ENCODE measurements around the gene TSPAN13.

The TSPAN13 gene

GRCh38 chr7:16753102-16753931 lies at the start of gene TSPAN13:
Gene TSPAN13 (plus strand): TSS chr7:16753755. CDS start chr7:16753968, 213 bp downstream.
- DNase-seq, result peak; percentile 39 to 52

- DNase-seq, result no peak
Observed at GRCh38 chr7:16708511-16708910, 45.0 kb upstream of the TSPAN13 start.

GRCh38 chr7:16708980-16709379 lies 44.6 kb upstream of the TSPAN13 start:
- DNase-seq, result no peak

GRCh38 chr7:16710651-16711050 lies 42.9 kb upstream of the TSPAN13 start:
- no peak for DNase-seq

- no peak for DNase-seq
Observed at GRCh38 chr7:16711730-16712129, 41.8 kb upstream of the TSPAN13 start.

GRCh38 chr7:16712916-16713315 lies 40.6 kb upstream of the TSPAN13 start:
- no peak for DNase-seq

- no peak for DNase-seq
Observed at GRCh38 chr7:16715928-16716327, 37.6 kb upstream of the TSPAN13 start.

GRCh38 chr7:16718111-16718656 lies 35.4 kb upstream of the TSPAN13 start:
- no peak for DNase-seq

- DNase-seq, result no peak
Observed at GRCh38 chr7:16719699-16720098, 33.9 kb upstream of the TSPAN13 start.

- DNase-seq, result peak in 1 of 2 experiments; percentile 19
Observed at GRCh38 chr7:16721541-16721940, 32.0 kb upstream of the TSPAN13 start.

GRCh38 chr7:16724344-16724743 lies 29.2 kb upstream of the TSPAN13 start:
- no peak for DNase-seq

GRCh38 chr7:16726189-16726588 lies 27.4 kb upstream of the TSPAN13 start:
- DNase-seq, result no peak

- no peak for DNase-seq
Observed at GRCh38 chr7:16727736-16728135, 25.8 kb upstream of the TSPAN13 start.

- no peak for DNase-seq
Observed at GRCh38 chr7:16728811-16729210, 24.7 kb upstream of the TSPAN13 start.

GRCh38 chr7:16729541-16729940 lies 24.0 kb upstream of the TSPAN13 start:
- DNase-seq, result no peak

- DNase-seq, result no peak
Observed at GRCh38 chr7:16730937-16731336, 22.6 kb upstream of the TSPAN13 start.

GRCh38 chr7:16732828-16733227 lies 20.7 kb upstream of the TSPAN13 start:
- DNase-seq, result no peak

- no peak for DNase-seq
Observed at GRCh38 chr7:16734148-16734726, 19.3 kb upstream of the TSPAN13 start.

GRCh38 chr7:16735020-16735419 lies 18.5 kb upstream of the TSPAN13 start:
- no peak for DNase-seq

- no peak for DNase-seq
Observed at GRCh38 chr7:16738011-16738688, 15.4 kb upstream of the TSPAN13 start.

GRCh38 chr7:16739863-16740622 lies 13.5 kb upstream of the TSPAN13 start:
- no peak for DNase-seq

GRCh38 chr7:16740623-16740953 lies 13.0 kb upstream of the TSPAN13 start:
- DNase-seq, result no peak

- no peak for DNase-seq
Observed at GRCh38 chr7:16740996-16741395, 12.6 kb upstream of the TSPAN13 start.
